Vagina (tissue), 2 donors: Measurements from ENCODE around the gene ADI1.
"Not testable (repeated sequence)": the region's sequence is repeated elsewhere in the genome, so short reads cannot be mapped to it uniquely, and the experiment has no call there.

ENCODE experiments used
- POLR2A ChIP-seq, 2 donors: fragments of 450-650 bp; IDR thresholded peaks; one replicate each; pipeline ENCODE4 v1.6.1; 2017; ENCODE audit warnings: antibody characterized with exemption in 2 of 2, mild to moderate bottlenecking in 2 of 2, moderate library complexity in 2 of 2
- POLR2AphosphoS5 ChIP-seq, 2 donors: sonication (generic); formaldehyde crosslinking; IDR thresholded peaks; one replicate each; pipeline ENCODE4 v1.9.0; 2017; ENCODE audit warnings: antibody characterized with exemption in 2 of 2, mild to moderate bottlenecking in 2 of 2, low read depth in 1 of 2; ENCODE audit not compliant: insufficient read depth in 1 of 2

DNA sequence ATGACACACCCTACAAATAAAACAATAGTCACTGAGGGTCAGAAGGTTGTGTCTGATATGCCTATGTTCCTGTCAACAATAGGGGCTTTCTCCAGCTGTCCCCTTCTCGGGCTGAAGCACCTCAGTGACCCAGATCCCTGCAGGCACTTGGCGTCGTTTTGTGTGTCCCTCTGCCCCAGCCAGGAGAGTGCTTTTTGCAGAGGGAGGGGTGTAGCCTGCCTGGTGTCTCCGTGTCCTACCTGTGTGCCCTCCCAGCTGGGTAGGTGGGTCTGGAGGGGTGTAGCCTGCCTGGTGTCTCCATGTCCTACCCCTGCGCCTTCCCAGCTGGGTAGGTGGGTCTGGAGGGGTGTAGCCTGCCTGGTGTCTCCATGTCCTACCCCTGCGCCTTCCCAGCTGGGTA lies 65.3 kb downstream of the ADI1 start:
- TF ChIP-seq POLR2AphosphoS5 (IDR thresholded peaks at IDR 0.05; ENCODE audit: insufficient read depth in 1 of 2, low read depth in 1 of 2); POLR2A (IDR thresholded peaks at IDR 0.05): not testable (repeated sequence)
